ENCODE measurements around the gene HM13.
"Not testable (repeated sequence)": the region's sequence is repeated elsewhere in the genome, so short reads cannot be mapped to it uniquely, and the experiment has no call there.

DNA sequence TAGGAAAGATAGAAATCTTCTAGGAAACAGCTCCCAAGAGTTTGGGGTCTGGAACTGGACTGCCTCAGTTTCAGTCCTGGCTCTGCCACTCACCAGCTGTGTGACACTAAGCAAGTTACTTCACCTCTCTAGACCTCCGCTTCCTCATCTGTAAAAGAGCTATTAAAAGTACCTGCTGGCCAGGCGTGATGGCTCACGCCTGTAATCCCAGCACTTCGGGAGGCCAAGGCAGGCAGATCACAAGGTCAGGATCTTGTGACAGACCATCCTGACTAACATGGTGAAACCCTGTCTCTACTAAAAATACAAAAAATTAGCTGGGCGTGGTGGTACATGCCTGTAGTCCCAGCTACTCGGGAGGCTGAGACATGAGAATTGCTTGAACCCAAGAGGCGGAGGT, 7.0 kb downstream of the HM13 start:
- TF ChIP-seq, protein P1, sequence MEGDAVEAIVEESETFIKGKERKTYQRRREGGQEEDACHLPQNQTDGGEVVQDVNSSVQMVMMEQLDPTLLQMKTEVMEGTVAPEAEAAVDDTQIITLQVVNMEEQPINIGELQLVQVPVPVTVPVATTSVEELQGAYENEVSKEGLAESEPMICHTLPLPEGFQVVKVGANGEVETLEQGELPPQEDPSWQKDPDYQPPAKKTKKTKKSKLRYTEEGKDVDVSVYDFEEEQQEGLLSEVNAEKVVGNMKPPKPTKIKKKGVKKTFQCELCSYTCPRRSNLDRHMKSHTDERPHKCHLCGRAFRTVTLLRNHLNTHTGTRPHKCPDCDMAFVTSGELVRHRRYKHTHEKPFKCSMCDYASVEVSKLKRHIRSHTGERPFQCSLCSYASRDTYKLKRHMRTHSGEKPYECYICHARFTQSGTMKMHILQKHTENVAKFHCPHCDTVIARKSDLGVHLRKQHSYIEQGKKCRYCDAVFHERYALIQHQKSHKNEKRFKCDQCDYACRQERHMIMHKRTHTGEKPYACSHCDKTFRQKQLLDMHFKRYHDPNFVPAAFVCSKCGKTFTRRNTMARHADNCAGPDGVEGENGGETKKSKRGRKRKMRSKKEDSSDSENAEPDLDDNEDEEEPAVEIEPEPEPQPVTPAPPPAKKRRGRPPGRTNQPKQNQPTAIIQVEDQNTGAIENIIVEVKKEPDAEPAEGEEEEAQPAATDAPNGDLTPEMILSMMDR (conservative IDR thresholded peaks at IDR 0.05; ENCODE audit: low read length): not testable (repeated sequence)
- not testable (repeated sequence) for TF ChIP-seq EZH2phosphoT487 (IDR thresholded peaks at IDR 0.05; ENCODE audit: borderline replicate concordance)

All from Loucy (cell line).